AG08395 (cell line): Measurements from ENCODE around the gene KCNJ18.
"Not testable (repeated sequence)": the region's sequence is repeated elsewhere in the genome, so short reads cannot be mapped to it uniquely, and the experiment has no call there.

Experiments used
- DNase-seq: peaks from one replicate; pipeline ENCODE4 v3.0.0; 2012; ENCODE audit warnings: mixed read lengths, low spot score

Gene KCNJ18

GRCh38 chr17:21724216-21725006 lies 32.1 kb downstream of the KCNJ18 start:
- not testable (repeated sequence) for DNase-seq

- DNase-seq: not testable (repeated sequence)
Observed at GRCh38 chr17:21731076-21731475, 38.8 kb downstream of the KCNJ18 start.

- not testable (repeated sequence) for DNase-seq
Observed at GRCh38 chr17:21733931-21734330, 41.6 kb downstream of the KCNJ18 start.

- DNase-seq: not testable (repeated sequence)
Observed at GRCh38 chr17:21735814-21736213, 43.5 kb downstream of the KCNJ18 start.

- DNase-seq: not testable (repeated sequence)
Observed at GRCh38 chr17:21737015-21737580, 44.8 kb downstream of the KCNJ18 start.

GRCh38 chr17:21738241-21738640 lies 45.9 kb downstream of the KCNJ18 start:
- not testable (repeated sequence) for DNase-seq

GRCh38 chr17:21738877-21739474 lies 46.7 kb downstream of the KCNJ18 start:
- DNase-seq: not testable (repeated sequence)

GRCh38 chr17:21739485-21739884 lies 47.2 kb downstream of the KCNJ18 start:
- not testable (repeated sequence) for DNase-seq

- DNase-seq: not testable (repeated sequence)
Observed at GRCh38 chr17:21740836-21741235, 48.5 kb downstream of the KCNJ18 start.

GRCh38 chr17:21741520-21741919 lies 49.2 kb downstream of the KCNJ18 start:
- DNase-seq: not testable (repeated sequence)

GRCh38 chr17:21742326-21742725 lies 50.0 kb downstream of the KCNJ18 start:
- no peak for DNase-seq

- not testable (repeated sequence) for DNase-seq
Observed at GRCh38 chr17:21744151-21744550, 51.8 kb downstream of the KCNJ18 start.

GRCh38 chr17:21744621-21745020 lies 52.3 kb downstream of the KCNJ18 start:
- DNase-seq: not testable (repeated sequence)

- not testable (repeated sequence) for DNase-seq
Observed at GRCh38 chr17:21745385-21746054, 53.2 kb downstream of the KCNJ18 start.

GRCh38 chr17:21746415-21746814 lies 54.1 kb downstream of the KCNJ18 start:
- not testable (repeated sequence) for DNase-seq

GRCh38 chr17:21747195-21747915 lies 55.0 kb downstream of the KCNJ18 start:
- not testable (repeated sequence) for DNase-seq

- DNase-seq: not testable (repeated sequence)
Observed at GRCh38 chr17:21748686-21749085, 56.4 kb downstream of the KCNJ18 start.

GRCh38 chr17:21749696-21750531 lies 57.6 kb downstream of the KCNJ18 start:
- not testable (repeated sequence) for DNase-seq

GRCh38 chr17:21751111-21751510 lies 58.8 kb downstream of the KCNJ18 start:
- not testable (repeated sequence) for DNase-seq
